HG03159 (cell line): ENCODE results near the gene UPF3A.
"Not testable (repeated sequence)": the region's sequence is repeated elsewhere in the genome, so short reads cannot be mapped to it uniquely, and the experiment has no call there.

Source experiments
- ATAC-seq: cut with Tn5 transposase; IDR thresholded peaks from one replicate; pipeline ENCODE4 v1.9.1; 2021; ENCODE audit warnings: mild to moderate bottlenecking, moderate library complexity; ENCODE audit not compliant: unreplicated experiment

The UPF3A gene

DNA sequence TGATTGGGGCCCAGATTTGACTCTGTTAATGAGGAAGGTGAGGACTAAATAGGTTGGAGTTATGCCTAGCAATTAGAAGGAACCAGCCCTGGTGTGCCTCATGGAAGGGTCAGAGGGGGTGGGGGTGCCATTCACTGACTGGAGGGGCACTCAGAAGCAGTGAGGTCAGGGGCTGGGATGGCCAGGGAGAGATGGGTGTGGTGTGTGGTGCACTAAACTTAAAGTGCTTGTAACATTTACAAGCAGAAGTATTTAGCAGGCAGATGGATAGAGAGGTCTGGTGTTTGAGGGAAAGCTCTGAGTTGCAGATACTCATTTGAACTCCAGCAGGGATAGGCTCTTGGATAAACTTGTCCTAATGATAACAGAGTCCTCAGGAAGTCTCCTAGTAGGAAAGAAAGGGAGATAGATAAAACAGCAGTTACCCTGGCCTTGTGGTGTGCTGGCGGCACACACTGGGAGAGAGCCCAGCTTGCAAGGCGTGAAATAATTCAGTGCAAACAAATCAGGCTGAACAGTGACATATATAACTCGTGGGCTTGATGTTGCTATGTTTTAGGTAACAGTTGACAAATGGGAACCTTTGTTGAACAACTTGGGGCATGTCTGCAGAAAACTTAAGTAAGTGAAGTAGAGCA is 20.0 kb upstream of the UPF3A start:
- no peak for ATAC-seq

GRCh38 chr13:114263578-114263977 is 17.8 kb upstream of the UPF3A start:
- no peak for ATAC-seq

DNA sequence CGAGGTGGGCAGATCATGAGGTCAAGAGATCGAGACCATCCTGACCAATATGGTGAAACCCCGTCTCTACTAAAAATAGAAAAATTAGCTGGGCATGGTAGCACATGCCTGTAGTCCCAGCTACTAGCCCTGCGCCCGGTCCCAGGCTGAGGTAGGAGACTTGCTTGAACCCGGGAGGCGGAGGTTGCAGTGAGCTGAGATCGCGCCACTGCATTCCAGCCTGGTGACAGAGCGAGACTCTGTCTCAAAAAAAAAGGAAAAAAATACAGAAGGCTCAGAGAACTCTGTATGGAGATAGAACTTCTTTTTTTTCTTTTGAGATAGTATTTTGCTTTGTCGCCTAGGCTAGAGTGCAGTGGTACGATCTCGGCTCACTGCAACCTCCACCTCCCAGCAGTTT is 17.1 kb upstream of the UPF3A start:
- ATAC-seq = not testable (repeated sequence)

- ATAC-seq = no peak
Measured at GRCh38 chr13:114264886-114265611, 16.4 kb upstream of the UPF3A start.

GRCh38 chr13:114266241-114266640 is 15.2 kb upstream of the UPF3A start:
- no peak for ATAC-seq

- ATAC-seq = no peak
Measured at GRCh38 chr13:114268344-114269280, 12.8 kb upstream of the UPF3A start.

DNA sequence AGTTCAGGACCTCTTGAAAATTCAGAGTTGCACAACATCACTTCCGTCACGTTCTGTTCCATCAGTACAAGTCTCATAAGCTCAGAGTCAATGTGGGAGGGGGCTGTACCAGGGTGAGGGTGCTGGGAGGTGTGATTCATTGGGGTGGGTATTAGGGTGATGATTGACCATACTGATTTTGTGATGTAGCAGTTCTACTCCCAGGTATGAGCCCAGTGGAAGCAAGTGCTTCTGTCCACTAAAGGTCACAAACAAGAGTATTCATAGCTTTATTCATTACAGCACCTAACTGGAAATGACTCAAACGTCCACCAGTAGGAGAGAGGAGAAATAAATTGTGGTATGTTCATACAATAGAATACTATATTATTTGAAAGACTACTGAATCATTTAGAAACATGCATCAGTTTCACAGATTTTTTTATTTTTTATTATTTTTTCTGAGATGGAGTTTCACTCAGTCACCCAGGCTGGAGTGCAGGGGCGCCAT is 12.1 kb upstream of the UPF3A start:
- ATAC-seq = no peak

DNA sequence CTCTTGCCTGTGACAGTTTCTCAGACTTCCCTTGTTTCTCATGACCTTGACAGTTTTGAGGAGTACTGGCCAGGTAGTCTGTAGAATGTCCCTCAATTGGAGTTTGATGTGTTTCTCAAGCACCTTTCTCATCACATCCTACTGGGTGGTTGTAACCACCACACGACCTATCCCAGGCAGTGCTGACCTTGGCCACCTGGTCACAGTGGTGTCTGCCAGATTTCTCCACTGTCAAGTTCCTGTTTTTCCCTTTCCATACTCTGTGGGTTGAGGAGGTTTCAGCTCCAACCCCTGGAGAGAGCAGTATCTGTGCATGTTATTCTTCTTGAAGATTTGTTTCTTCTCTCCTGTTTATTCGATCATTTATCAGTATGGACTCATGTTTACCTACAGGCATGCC is 8.4 kb upstream of the UPF3A start:
- ATAC-seq = no peak

DNA sequence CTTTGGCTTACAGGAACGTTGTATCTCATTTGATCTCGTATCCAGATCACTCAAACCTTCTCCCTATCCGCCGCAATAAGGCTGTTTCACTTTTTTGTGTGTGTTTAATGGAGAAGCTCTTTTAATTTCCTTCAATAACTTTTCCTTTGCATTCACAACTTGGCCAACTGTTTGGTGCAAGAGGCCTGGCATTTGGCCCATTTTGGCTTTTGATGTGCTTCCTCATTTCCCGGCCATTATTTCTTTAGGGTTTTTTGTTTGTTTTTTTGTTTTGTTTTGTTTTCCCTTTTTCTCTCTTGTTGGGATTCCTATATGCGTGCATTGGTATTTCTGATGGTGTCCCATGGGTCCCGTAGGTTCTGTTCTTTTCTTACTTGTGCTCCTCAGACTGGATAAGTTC is 6.1 kb upstream of the UPF3A start:
- no peak for ATAC-seq

- ATAC-seq = no peak
Measured at GRCh38 chr13:114279146-114279545, 2.3 kb upstream of the UPF3A start.

GRCh38 chr13:114279758-114280355 is 1.5 kb upstream of the UPF3A start:
- no peak for ATAC-seq

DNA sequence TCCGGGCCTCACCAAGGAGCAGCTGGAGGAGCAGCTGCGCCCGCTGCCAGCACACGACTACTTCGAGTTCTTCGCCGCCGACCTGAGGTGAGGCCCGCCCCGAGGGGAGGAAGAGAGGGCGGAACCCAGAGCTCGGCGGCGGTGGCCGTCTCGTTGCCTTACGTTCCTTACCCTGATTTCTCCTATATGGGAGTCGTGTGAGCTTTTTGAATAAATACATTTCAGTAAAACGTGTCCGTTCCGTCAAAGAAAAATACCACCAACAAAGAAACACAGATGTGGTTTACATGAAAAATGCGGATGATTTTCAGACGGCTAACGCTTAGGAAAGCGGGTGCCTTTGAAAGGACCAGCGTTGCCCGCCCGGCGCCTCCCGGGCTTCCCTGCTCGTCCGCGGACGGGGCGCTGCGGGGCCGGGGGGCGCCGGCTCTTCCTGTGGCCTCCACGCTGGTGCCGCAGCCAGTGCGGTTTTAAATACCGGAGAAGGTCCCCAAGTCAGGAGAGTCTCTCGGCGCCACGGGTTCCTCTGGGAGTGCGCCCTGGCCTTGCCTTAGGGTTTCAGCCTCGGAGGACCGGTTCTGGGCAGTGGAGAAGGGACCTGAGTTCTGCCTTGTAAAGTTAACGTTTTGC is 755 bp downstream of the UPF3A start:
- ATAC-seq = peak; percentile 60

- ATAC-seq = no peak
Measured at GRCh38 chr13:114283576-114283975, 2.2 kb downstream of the UPF3A start.

DNA sequence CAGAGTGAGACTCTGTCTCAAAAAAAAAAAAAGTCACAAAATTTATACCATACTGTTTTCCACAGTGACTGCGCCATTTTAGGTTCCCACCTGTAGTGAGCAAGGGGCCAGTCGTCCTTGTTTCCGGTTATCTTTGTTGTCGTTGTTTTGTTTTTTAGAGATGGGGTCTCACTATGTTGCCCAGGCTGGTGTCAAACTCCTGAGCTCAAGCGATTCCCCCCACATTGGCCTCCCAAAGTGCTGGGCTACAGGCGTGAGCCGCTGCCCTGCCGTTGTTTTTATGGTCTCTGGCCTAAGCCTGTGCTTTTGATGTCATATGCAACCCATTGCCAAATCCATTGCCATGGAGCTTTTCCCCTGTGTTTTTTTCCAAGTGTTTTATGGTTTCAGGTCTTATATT is 3.3 kb downstream of the UPF3A start:
- ATAC-seq = no peak

DNA sequence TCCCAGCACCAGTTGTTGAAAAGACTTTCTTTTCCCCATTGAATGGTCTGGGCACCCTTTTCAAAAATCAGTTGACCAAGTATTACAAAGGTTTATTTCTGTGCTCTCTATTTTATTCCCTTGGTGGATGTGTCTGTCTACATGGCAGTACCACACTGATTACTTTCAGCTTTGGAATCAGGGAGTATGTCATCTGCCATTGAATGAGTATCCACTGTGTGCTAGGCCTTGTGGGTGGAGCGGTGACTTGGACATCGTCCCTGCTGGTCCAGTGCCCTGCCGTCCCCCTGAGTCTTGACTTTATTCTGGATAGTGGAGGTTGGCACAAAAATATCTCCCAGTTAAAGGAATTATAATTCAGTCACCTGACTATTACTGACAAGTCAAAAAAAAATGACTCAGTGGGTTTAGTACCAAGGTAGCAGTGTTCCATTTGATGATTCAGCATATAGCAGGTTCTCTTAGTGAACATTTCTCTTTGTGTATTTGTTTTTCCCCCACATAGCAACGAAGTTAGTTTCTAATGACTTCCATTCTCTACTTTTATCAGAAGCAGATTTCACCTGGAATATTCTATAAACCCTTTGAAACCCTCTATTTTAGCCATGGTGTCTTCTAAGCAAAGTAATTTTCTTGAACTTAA is 3.9 kb downstream of the UPF3A start:
- ATAC-seq = no peak

DNA sequence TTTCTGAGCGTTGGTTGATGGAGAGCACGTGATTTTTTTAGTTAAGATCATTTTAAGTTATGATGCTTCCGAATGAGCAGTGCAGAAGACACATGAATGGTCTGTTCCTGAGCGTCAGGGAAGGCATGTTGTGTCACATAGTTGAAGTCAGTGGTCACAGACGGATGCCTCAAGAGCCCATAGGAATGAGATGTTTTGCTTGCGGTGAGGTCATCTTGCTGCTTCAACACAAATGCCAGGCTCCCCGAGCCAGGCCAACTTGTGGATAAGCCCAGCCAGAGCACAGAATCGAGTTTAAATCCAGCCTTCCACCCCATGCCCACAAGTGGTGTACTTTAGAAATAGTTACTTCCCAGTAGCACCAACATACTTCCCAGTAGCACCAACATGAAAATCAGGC is 5.4 kb downstream of the UPF3A start:
- ATAC-seq = no peak

DNA sequence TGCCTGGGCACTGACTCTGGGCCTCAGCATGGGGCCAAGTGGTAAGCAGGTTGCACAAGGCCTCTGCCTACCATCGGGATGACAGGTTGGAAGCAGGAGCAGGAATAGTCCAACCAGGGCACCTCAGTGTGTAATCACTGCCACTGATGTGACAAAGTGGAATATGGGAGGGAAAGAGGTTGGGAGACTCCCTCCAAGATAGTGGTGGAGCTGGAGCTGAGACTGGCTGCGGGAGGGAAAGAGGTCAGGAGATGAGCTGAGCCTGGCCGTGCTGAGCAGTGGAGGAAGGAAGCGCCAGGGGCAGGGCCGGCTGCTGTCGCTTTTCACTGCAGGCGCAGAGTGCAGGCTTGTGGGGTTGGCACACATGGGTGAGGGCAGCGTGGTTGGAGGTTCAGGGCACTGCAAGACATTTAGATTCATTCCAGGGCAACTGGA is 6.8 kb downstream of the UPF3A start:
- ATAC-seq = no peak

DNA sequence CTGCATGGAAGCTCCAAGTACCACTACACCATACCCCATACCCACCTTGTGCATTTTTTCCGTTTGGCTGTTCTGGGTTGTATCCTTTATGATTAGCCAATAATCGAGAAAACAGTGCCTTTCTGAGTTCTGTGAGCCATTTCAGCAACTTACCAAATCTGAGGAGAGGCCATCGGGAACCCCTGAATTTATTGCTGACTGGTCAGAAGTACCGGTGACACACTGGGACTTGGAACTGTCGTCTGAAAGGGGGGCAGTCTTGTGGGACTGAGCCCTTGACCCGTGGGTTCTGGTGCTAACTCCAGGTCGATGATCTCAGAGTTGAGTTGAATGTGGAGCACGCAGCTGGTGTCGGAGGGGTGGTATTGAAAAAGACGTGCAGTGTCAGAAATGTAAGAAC is 15.0 kb downstream of the UPF3A start:
- no peak for ATAC-seq

- ATAC-seq = no peak
Measured at GRCh38 chr13:114296902-114297301, 15.5 kb downstream of the UPF3A start.

DNA sequence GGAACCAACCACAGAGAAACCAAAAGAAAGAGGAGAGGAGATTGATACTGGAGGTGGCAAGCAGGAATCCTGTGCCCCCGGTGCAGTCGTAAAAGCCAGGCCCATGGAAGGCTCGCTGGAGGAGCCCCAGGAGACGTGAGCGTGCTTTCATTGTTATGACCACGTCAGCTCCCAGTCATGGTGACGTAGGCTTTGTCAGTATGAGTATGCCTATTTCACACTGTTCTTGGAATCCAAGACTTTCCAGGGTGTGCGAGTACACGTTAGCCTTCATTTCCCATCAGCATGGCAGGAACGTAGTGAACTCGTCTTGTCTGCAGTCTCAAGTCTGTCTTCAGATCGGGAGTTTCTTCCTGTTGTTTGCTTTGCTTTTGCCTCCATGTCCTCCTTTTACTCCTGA is 17.5 kb downstream of the UPF3A start:
- no peak for ATAC-seq
